ENCODE results near the gene NKIRAS2.
A peak's percentile ranks its signal among the peaks of the same experiment; 100 is the strongest.

Gene NKIRAS2

GRCh38 chr17:42019509-42020404 is at the start of gene NKIRAS2:
TSS of gene NKIRAS2 (plus strand) at chr17:42020090. CDS start at chr17:42021578, 1,488 bp downstream.
- peak; percentile 76 for DNase-seq (ENCODE audit: low read depth)

DNA sequence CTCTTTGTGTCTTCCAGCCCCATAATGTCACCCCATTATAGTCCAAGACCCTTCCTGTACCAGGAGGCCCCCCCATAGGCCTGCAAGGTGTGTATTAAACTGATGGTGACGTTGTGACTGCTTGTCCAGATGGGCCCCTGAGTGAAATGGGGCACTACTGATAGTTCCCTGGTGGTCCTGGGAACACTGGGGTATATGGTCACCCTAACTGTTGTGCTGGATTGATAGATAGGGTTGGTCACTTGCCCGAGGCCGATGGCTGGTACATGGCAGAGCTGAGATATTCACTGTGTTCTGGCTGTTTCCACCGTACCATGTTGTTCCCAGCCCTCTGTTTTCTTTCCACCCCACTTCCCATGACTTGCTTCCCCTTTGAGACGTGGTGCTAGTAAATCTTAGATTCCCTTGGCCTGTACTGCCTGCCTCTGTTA is 49.0 kb upstream of the NKIRAS2 start:
- DNase-seq (ENCODE audit: low read depth), result no peak

- DNase-seq (ENCODE audit: low read depth), result no peak
Measured at GRCh38 chr17:41971721-41972523, 48.0 kb upstream of the NKIRAS2 start.

- DNase-seq (ENCODE audit: low read depth), result no peak
Measured at GRCh38 chr17:41972571-41973407, 47.1 kb upstream of the NKIRAS2 start.

DNA sequence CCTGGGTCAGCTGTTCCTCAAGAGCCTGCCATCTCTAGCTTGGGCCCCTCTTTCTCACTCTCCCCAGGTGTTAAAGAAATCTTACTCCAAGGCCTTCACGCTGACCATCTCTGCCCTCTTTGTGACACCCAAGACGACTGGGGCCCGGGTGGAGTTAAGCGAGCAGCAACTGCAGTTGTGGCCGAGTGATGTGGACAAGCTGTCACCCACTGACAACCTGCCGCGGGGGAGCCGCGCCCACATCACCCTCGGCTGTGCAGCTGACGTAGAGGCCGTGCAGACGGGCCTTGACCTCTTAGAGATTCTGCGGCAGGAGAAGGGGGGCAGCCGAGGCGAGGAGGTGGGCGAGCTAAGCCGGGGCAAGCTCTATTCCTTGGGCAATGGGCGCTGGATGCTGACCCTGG is 46.5 kb upstream of the NKIRAS2 start:
- DNase-seq (ENCODE audit: low read depth), result no peak

DNA sequence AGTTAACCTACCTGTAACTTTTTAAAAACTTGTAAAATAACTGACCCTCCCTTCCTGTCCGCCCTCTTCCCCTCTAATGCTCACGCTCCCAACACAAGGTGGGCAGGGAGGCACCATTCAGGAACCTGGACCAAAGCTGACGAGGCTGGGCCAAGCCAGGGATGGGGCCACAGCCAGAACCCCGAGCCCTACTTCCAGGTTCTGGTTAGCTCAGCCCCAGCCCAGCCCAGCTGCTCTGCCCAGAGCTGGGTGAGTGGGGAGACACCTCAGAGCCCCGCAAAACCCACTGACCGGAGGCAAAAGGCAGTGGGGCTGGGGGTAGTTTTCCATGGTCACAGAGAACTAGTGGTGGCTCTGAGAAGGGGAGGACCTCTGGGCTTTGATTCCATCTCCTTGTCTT is 45.9 kb upstream of the NKIRAS2 start:
- no peak for DNase-seq (ENCODE audit: low read depth)

DNA sequence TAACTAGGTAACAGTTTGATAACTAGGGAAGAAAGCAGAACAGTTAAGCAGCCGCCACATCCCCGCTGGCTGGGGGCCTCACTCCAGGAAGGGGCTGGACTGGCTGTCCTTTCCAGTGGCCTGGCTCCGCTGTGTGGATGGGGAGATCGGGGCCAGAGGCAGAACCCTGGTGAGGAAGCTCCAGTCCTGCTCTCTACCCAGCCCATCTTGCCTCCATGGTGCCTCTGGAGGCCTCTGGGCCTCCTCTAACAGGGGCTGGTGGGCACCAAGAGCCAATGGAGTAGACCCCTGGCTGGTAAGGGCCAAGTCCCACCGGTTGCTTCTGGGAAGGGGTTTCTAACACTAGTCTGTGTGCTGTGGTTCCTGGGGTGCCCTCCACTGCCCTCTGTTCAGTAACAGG is 45.2 kb upstream of the NKIRAS2 start:
- DNase-seq (ENCODE audit: low read depth), result no peak

- no peak for DNase-seq (ENCODE audit: low read depth)
Measured at GRCh38 chr17:41975099-41976083, 44.5 kb upstream of the NKIRAS2 start.

DNA sequence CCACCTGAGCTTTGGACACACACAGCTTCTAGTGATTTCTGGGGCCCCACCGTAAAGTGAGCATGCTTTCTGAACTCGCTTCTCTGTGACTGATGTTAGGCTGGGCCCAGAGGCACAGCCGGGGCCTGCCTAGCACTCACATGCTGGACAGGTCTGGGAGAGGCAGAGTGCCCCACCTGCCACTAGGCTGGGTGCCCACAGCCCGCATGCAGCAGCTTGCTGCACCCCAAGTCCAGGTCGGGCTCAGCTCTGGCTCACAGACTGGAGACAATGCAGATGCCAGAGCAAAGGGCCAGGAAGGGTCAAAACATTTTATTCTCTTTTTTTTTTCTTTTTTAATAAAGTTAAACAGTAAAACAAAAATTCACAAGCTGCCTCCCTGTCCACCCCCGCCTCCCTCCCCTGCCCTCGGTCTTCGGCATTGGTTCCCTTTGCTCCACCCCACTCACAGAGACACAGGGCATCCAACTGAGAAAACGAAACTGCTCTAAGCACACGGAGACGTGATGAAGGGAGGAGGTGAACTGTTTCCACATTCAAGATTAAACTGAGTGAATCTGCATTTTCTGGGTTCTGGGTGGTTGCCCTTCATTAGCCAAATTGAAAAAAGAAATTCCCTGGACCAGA is 43.6 kb upstream of the NKIRAS2 start:
- DNase-seq (ENCODE audit: low read depth), result no peak

DNA sequence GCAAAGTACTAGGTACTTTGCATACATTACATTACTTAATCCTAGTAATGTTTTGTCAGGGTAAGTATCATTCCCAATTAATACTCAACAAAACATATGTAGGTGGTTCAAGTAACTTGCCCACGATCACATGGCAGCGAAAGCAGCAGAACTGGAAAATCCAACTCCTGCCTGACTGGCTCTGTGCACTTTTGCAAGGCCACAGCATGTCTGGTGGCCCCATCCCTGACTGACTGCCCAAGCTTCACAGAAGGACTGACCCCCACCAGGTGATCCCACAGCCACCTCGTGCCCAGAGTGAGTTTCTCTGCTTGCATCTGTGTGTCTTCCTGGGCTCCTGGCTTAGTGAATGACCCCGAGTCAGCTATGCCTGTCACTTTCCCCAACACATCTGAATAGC is 41.9 kb upstream of the NKIRAS2 start:
- DNase-seq (ENCODE audit: low read depth), result no peak

DNA sequence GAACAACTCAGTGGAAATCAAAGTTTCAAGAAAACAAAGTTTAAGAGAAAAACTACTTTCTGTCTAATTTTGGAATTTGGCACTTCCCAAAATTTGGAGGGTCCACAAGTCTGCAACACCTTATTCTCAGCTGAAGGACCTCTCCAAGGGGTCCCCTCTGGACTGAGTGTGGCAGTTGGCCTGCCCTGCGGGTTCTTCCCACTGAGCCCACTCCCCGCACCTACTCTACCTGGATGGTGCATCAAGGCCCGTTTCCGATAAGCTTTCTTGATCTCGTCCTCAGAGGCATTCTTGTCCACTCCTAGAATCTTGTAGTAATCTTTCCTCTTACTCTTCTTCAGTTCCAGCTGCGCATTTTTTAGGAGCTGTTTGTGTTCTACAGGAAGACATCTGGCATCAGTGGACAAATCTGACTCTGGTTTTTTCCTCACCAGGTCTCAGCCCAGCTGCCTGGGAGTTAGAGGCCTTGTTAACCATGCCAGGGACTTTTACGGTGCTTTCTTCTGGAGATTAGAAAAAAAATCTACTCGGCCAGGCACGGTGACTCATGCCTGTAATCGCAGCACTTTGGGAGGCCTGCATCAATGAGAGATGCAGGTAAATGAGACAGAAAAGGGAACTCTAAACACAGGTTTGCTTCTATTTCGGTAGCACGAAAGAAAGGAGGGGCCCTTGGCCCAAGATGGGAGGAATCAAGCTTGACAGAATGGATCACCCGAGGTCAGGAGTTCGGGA is 37.7 kb upstream of the NKIRAS2 start:
- no peak for DNase-seq (ENCODE audit: low read depth)

GRCh38 chr17:41984454-41984853 is 35.4 kb upstream of the NKIRAS2 start:
- DNase-seq (ENCODE audit: low read depth), result no peak

GRCh38 chr17:41985919-41986318 is 34.0 kb upstream of the NKIRAS2 start:
- no peak for DNase-seq (ENCODE audit: low read depth)

DNA sequence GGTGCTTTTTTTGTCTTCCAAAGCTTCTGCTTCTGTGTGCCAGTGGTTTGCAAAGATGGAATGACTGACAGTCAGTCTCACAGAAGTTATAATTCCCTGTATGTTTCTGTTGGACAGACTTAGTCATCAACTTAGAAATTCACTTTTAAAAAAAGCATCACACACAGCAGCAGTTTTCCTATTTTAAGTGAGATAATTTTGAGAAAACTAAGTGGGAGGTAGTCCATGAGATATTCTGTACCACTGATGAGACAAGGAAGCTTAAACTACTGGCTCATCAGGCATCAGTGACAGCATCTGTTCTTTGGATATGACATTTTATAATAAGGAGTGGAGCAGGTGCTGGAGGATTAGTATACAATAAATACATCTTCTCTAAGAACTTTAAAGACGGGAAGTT is 33.3 kb upstream of the NKIRAS2 start:
- DNase-seq (ENCODE audit: low read depth), result no peak

DNA sequence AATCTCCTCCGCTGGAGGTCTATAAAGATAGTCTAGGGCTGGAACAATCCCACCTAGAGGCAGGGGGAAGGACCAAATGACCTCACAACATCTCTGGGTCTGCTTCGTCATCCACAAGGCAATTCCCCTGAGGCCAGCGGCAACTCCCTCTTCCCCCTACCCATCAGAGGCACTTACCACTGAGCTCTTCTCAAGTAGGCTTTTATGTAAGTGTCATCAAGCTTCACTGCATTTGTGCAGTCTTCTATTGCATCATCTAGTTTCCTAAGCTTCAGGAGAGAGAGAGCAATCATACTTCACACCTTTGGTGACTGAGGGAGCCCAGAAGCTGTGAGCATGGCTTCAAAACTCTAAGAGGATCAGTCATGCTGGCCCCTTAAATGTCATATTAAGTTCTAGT is 32.2 kb upstream of the NKIRAS2 start:
- no peak for DNase-seq (ENCODE audit: low read depth)

GRCh38 chr17:41988418-41988817 is 31.5 kb upstream of the NKIRAS2 start:
- no peak for DNase-seq (ENCODE audit: low read depth)

DNA sequence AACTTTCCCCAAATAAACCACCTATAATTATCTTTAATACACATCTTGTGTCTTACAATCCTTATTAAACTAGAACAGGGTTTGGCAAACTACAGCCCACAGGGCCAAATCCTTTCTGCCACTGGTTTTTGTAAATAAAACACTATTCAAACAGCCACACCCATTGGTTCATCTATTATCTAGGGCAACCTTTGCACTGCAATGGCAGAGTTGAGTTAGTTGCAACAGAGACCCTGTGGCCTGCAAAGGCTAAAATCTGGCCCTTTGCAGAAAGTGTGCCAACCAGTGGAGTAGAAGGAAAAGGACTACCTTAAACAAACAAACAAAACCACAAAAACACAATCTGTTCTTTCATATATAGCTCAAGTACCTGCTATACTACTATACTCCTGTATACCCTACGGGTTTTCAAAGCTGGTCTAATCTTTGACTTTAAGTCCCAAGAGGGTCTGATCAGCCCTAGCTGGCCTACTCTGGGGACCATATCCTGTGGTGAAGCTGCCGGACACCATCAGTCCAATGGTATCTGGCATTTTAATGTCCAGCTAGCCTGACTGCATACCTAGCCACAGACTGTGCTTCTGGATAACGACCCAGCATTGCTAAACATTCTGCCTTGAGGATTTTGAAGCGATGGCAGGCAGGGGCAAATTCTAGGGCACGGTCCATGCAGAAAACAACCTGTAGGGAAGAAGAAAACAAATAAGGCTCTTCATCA is 30.0 kb upstream of the NKIRAS2 start:
- DNase-seq (ENCODE audit: low read depth), result no peak

- no peak for DNase-seq (ENCODE audit: low read depth)
Measured at GRCh38 chr17:41992576-41992975, 27.3 kb upstream of the NKIRAS2 start.

GRCh38 chr17:41996855-41997164 is 23.1 kb upstream of the NKIRAS2 start:
- DNase-seq (ENCODE audit: low read depth), result no peak
